Panc1 (cell line): Measurements from ENCODE around the gene VAT1L. TPM values are rescaled to one million over a fixed set of nuclear protein-coding genes. Genes with fewer than 3 reads are reported as not detected.

Experiments
- ATAC-seq: fragments of 200-7000 bp; cut with Tn5 transposase; 2 replicates; pipeline ENCODE4 v1.9.1; 2020; ENCODE audit warnings: mild to moderate bottlenecking, moderate library complexity
- BruUV-seq: library from RNA; stranded (reverse); fragments of 400-500 nt; replicated peaks from 2 replicates; lab custom pipeline; 2021; lab: Mats Ljungman, UMichigan
- CTCF ChIA-PET: fragments of 300-600 bp; sonication (Branson Sonifier 250); formaldehyde crosslinking; loops from one replicate; lab custom pipeline; 2022; ENCODE audit warnings: antibody characterized with exemption; lab: Charles Lee
- POLR2A ChIA-PET: fragments of 300-600 bp; sonication (Branson Sonifier 250); formaldehyde crosslinking; loops from one replicate; lab custom pipeline; 2022; ENCODE audit warnings: antibody characterized with exemption; lab: Charles Lee
- DNase-seq: peaks from one replicate; pipeline ENCODE4 v3.0.0-alpha.2; 2010; ENCODE audit warnings: low read depth, low spot score
- H3K27ac ChIP-seq: 2 replicates; pipeline ENCODE4 v1.5.1; 2011; ENCODE audit warnings: mild to moderate bottlenecking, low read length, inconsistent platforms
- H3K27me3 ChIP-seq: fragments of 200-500 bp; sonication (Bioruptor generic); 2 replicates; pipeline ENCODE4 v1.6.0; 2014; ENCODE audit warnings: low read length, inconsistent platforms; ENCODE audit not compliant: control insufficient read depth, insufficient read depth
- H3K36me3 ChIP-seq: fragments of 200-500 bp; sonication (Bioruptor generic); 2 replicates; pipeline ENCODE4 v1.5.1; 2014; ENCODE audit warnings: inconsistent platforms, mild to moderate bottlenecking, low read length, moderate library complexity; ENCODE audit not compliant: control insufficient read depth, insufficient read depth
- H3K4me1 ChIP-seq: 2 replicates; pipeline ENCODE4 v1.5.1; 2011; ENCODE audit warnings: inconsistent platforms, mild to moderate bottlenecking, low read length, moderate library complexity; ENCODE audit not compliant: control insufficient read depth, insufficient read depth
- H3K4me3 ChIP-seq, 2 experiments: 2 replicates each; pipeline ENCODE4 v1.5.1; 2011 to 2012; ENCODE audit warnings: low read depth in 2 of 2, low read length in 2 of 2, mild to moderate bottlenecking in 2 of 2, inconsistent platforms in 1 of 2, moderate library complexity in 1 of 2
- H3K9me3 ChIP-seq: fragments of 200-500 bp; sonication (Bioruptor generic); 2 replicates; pipeline ENCODE4 v1.5.1; 2014; ENCODE audit warnings: low read depth, mild to moderate bottlenecking, inconsistent platforms, low read length, moderate library complexity; ENCODE audit not compliant: control insufficient read depth, insufficient read depth
- CTCF ChIP-seq: fragments of 450-650 bp; IDR thresholded peaks from 2 replicates; pipeline ENCODE4 v1.5.1; 2017; ENCODE audit warnings: mild to moderate bottlenecking
- POLR2AphosphoS5 ChIP-seq: IDR thresholded peaks from 2 replicates; pipeline ENCODE4 v1.6.1; 2012; ENCODE audit warnings: mild to moderate bottlenecking, low read depth, low read length, moderate library complexity
- REST ChIP-seq, 2 experiments: IDR thresholded peaks; 2 replicates each; pipeline ENCODE4 v1.6.1; 2011 to 2012; ENCODE audit warnings: low read depth in 2 of 2, control low read depth in 1 of 2, low read length in 1 of 2, mild to moderate bottlenecking in 1 of 2, moderate library complexity in 1 of 2; ENCODE audit not compliant: insufficient read depth in 1 of 2
- SIN3A ChIP-seq: IDR thresholded peaks from 2 replicates; pipeline ENCODE4 v1.6.1; 2012; ENCODE audit warnings: low read depth, mild to moderate bottlenecking, low read length, moderate library complexity, borderline replicate concordance; ENCODE audit not compliant: insufficient read depth
- TCF7L2 ChIP-seq: IDR thresholded peaks from 2 replicates; pipeline ENCODE4 v1.6.1; 2011; ENCODE audit warnings: mild to moderate bottlenecking, low read depth, low read length, inconsistent platforms
- in situ Hi-C: cut with HindIII; loops from 2 replicates; pipeline ENCODE4 v1.10.0; 2016; ENCODE audit warnings: low sequenced_read_pairs, low pct_unique_long_range_greater_than_20kb
- intact Hi-C: fragments of 100-400 bp; cut with micrococcal nuclease; formaldehyde crosslinking; loops from one replicate; pipeline ENCODE4 v1.10.0; 2022; ENCODE audit not compliant: unreplicated experiment
- total RNA-seq: library from RNA; stranded (reverse); gene quantifications from one replicate; pipeline ENCODE4 v1.2.1, GENCODE V29; 2021; ENCODE audit not compliant: unreplicated experiment

The VAT1L gene
- total RNA-seq, 1 experiment from 2014 or later = not detected

- no peaks in the 10 kb centered on the region for H3K9me3 ChIP-seq
- no peaks in the 10 kb centered on the region for H3K36me3 ChIP-seq
- ChIA-PET POLR2A (no interaction called here), CTCF (interaction anchor here (0.7 kb wide), 1 partner anchor 46 kb away, joined by 4 read pairs; no protein-coding TSS in a partner anchor)
- TF ChIP-seq TCF7L2 (no peak), REST (IDR thresholded peaks at IDR 0.05; ENCODE audit: insufficient read depth in 1 of 2, low read depth in 2 of 2, low read length in 1 of 2) (no peak), CTCF (no peak), SIN3A (no peak), POLR2AphosphoS5 (no peak)
- intact Hi-C loops = no loop called here
- BruUV-seq = no TSS peak
- no peak for DNase-seq
- no peak overlapping the region for H3K4me3 ChIP-seq
- ATAC-seq = no peak
- H3K4me1 ChIP-seq = no peaks in the 10 kb centered on the region
- H3K27ac ChIP-seq = no peak overlapping the region
- in situ Hi-C loops = no loop called here
- no peaks in the 10 kb centered on the region; the same call in none of the 2 replicates for H3K27me3 ChIP-seq
These were observed 196.7 kb downstream of the VAT1L start for GRCh38 chr16:77985111-77985510.

- TF ChIP-seq SIN3A (no peak), REST (IDR thresholded peaks at IDR 0.05; ENCODE audit: insufficient read depth in 1 of 2, low read depth in 2 of 2, low read length in 1 of 2) (no peak), CTCF (no peak), TCF7L2 (no peak)
- POLR2A ChIA-PET = no interaction called here
- Histone ChIP-seq H3K9me3 (no peaks in the 10 kb centered on the region), H3K27me3 (peaks cover 3% of the 10 kb centered on the region; the same call in 1 of the 2 replicates), H3K36me3 (no peaks in the 10 kb centered on the region), H3K27ac (no peak overlapping the region), H3K4me3 (no peak overlapping the region), H3K4me1 (no peaks in the 10 kb centered on the region)
- intact Hi-C loops (no loop called here), in situ Hi-C loops (no loop called here)
- ATAC-seq (no peak), DNase-seq (no peak)
- no TSS peak for BruUV-seq
- CTCF ChIA-PET = no interaction called here
These were observed 197.8 kb downstream of the VAT1L start for GRCh38 chr16:77986011-77986740.
